ENCODE data around the gene TRABD2B.

- no peak for TF ChIP-seq CTCF (IDR thresholded peaks at IDR 0.05)
- TF ChIP-seq ZFX (IDR thresholded peaks at IDR 0.05; ENCODE audit: borderline replicate concordance) = no peak
Observed at GRCh38 chr1:47844558-47844955, 152.6 kb downstream of the TRABD2B start.
